GM23338 (cell line): Measurements from ENCODE around the gene NPC1L1.
A peak's percentile ranks its signal among the peaks of the same experiment; 100 is the strongest.

Source experiments
- EZH2phosphoT487 ChIP-seq: fragments of 200-600 bp; sonication (generic); IDR thresholded peaks from one replicate; pipeline ENCODE4 v1.8.1; 2018; ENCODE audit warnings: antibody characterized with exemption; ENCODE audit not compliant: unreplicated experiment
- POLR2AphosphoS5 ChIP-seq: IDR thresholded peaks from 2 replicates; pipeline ENCODE4 v1.6.1; 2016; ENCODE audit warnings: antibody characterized with exemption, low read depth
- TF ChIP-seq, protein P1 (sequence below), 2 experiments: fragments of 200-600 bp in 1 of 2; sonication (generic) in 1 of 2; conservative IDR thresholded peaks; 2 replicates each; pipeline versions ENCODE4 v1.5.1 to v1.6.1; 2016 to 2017; ENCODE audit warnings: antibody characterized with exemption in 2 of 2, low read depth in 2 of 2, mild to moderate bottlenecking in 2 of 2, moderate library complexity in 1 of 2

DNA sequence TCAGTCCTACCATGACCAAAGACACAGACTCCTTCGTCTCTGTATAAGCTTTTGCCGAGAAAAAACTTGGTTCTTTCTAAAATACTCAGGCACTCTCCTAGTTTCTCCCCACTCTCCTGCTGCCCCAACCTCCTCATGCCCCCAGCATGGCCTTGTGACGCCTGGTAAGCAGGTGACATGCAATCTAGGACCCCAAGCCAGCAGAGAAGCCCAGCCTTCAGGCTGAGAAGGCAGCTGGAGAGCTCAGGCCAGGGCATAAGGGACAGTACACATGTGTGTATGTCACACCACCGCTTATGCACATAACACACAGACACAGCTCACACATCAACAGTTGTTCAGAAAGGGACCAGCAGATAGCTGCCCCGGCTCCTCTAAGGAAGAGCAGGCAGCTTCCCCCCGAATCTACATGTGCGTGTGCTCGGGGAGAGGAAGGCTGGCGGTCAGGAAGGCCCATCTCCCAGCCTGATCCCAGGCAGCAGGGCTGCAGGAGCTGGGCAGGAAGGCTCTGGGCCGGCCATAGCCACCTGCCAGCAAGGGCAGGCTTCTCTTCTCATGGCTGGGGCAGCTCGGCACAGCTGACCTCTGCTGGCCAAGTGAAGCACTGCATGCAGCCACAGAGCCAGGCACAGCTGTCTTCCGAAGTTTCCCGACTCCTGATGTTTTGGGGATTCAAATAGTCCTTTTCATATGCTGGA, 24.1 kb upstream of the NPC1L1 start:
- TF ChIP-seq, protein P1, sequence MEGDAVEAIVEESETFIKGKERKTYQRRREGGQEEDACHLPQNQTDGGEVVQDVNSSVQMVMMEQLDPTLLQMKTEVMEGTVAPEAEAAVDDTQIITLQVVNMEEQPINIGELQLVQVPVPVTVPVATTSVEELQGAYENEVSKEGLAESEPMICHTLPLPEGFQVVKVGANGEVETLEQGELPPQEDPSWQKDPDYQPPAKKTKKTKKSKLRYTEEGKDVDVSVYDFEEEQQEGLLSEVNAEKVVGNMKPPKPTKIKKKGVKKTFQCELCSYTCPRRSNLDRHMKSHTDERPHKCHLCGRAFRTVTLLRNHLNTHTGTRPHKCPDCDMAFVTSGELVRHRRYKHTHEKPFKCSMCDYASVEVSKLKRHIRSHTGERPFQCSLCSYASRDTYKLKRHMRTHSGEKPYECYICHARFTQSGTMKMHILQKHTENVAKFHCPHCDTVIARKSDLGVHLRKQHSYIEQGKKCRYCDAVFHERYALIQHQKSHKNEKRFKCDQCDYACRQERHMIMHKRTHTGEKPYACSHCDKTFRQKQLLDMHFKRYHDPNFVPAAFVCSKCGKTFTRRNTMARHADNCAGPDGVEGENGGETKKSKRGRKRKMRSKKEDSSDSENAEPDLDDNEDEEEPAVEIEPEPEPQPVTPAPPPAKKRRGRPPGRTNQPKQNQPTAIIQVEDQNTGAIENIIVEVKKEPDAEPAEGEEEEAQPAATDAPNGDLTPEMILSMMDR (conservative IDR thresholded peaks at IDR 0.05; ENCODE audit: low read depth in 2 of 2): peak; percentile 79 to 86
- TF ChIP-seq EZH2phosphoT487: no peak
- no peak for TF ChIP-seq POLR2AphosphoS5
